HepG2 (cell line): Measurements from ENCODE around the gene MPPE1. TPM values are rescaled to one million over a fixed set of nuclear protein-coding genes. Genes with fewer than 3 reads are reported as not detected.
A peak's percentile ranks its signal among the peaks of the same experiment; 100 is the strongest.

Experiments used
- ATRX ChIP-seq: sonication (generic); formaldehyde crosslinking; IDR thresholded peaks from 2 replicates; pipeline ENCODE4 v1.4.0; 2020; ENCODE audit warnings: missing genetic modification reagents, borderline replicate concordance
- BRD4 ChIP-seq: sonication (generic); formaldehyde crosslinking; IDR thresholded peaks from 2 replicates; pipeline ENCODE4 v1.4.0; 2020; ENCODE audit warnings: missing genetic modification reagents
- FOXA1 ChIP-seq, 2 experiments: fragments of 450-650 bp in 1 of 2; sonication (generic) in 1 of 2; formaldehyde crosslinking in 1 of 2; IDR thresholded peaks; 2 replicates each; pipeline versions ENCODE4 v1.4.0 to v1.6.1; 2016 to 2020; ENCODE audit warnings: missing genetic modification reagents in 1 of 2
- NCOR1 ChIP-seq: fragments of 200-600 bp; sonication (generic); IDR thresholded peaks from 2 replicates; pipeline ENCODE4 v1.7.0; 2017; ENCODE audit warnings: antibody characterized with exemption, low read length, borderline replicate concordance
- PRPF4 ChIP-seq: fragments of 200-400 bp; formaldehyde crosslinking; IDR thresholded peaks from 2 replicates; pipeline ENCODE4 v1.6.1; 2016; ENCODE audit warnings: low read length, low read depth; ENCODE audit not compliant: poor library complexity, severe bottlenecking
- SNAPC2 ChIP-seq: sonication (generic); formaldehyde crosslinking; IDR thresholded peaks from 2 replicates; pipeline ENCODE4 v1.8.1; 2022; ENCODE audit warnings: mild to moderate bottlenecking, missing genetic modification reagents
- SSRP1 ChIP-seq: IDR thresholded peaks from 2 replicates; pipeline ENCODE4 v1.6.1; 2016; ENCODE audit warnings: control low read depth
- ZEB1 ChIP-seq: IDR thresholded peaks from 2 replicates; pipeline ENCODE4 v1.6.1; 2012; ENCODE audit warnings: mild to moderate bottlenecking, low read depth, inconsistent platforms; ENCODE audit not compliant: insufficient replicate concordance
- ZNF207 ChIP-seq: fragments of 450-650 bp; IDR thresholded peaks from 2 replicates; pipeline ENCODE4 v1.6.1; 2016; ENCODE audit warnings: antibody characterized with exemption, borderline replicate concordance
- ZNF224 ChIP-seq: sonication (generic); formaldehyde crosslinking; IDR thresholded peaks from 2 replicates; pipeline ENCODE4 v1.5.0; 2020; ENCODE audit warnings: mild to moderate bottlenecking, missing genetic modification reagents
- ZNF501 ChIP-seq: sonication (generic); formaldehyde crosslinking; IDR thresholded peaks from 2 replicates; pipeline ENCODE4 v1.5.1; 2020; ENCODE audit warnings: mild to moderate bottlenecking, moderate library complexity, missing genetic modification reagents
- ZNF780A ChIP-seq: sonication (generic); formaldehyde crosslinking; IDR thresholded peaks from 2 replicates; pipeline ENCODE4 v1.8.0; 2022; ENCODE audit warnings: mild to moderate bottlenecking, missing genetic modification reagents, moderate library complexity
- ZNF792 ChIP-seq: IDR thresholded peaks from 2 replicates; pipeline ENCODE4 v1.6.1; 2016
- ZNF816 ChIP-seq: sonication (generic); formaldehyde crosslinking; IDR thresholded peaks from 2 replicates; pipeline ENCODE4 v1.8.0; 2022; ENCODE audit warnings: missing genetic modification reagents, mild to moderate bottlenecking, borderline replicate concordance
- ZSCAN22 ChIP-seq: sonication (generic); formaldehyde crosslinking; IDR thresholded peaks from 2 replicates; pipeline ENCODE4 v1.4.0; 2020; ENCODE audit warnings: mild to moderate bottlenecking, missing genetic modification reagents
- polyA plus RNA-seq, 8 experiments: library from polyadenylated mRNA; depleted of rRNA in 3 of 8; stranded (reverse) in 7 of 8; unstranded in 1 of 8; fragments of >200 nt; fragmentation: Illumina TruSeq in 4 of 8; extraction: Trizol in 4 of 8; gene quantifications; 2 replicates each; pipeline versions ENCODE4 v1.2.1 to v1.2.3, GENCODE V29; 2011 to 2016; ENCODE audit warnings: low read depth in 4 of 8, missing spikeins in 1 of 8, mixed read lengths in 1 of 8; ENCODE audit not compliant: insufficient read depth in 1 of 8
- total RNA-seq, 5 experiments: library from RNA; depleted of rRNA; stranded (reverse); fragments of >200 nt; fragmentation: Illumina TruSeq; extraction: Trizol; gene quantifications; 2 replicates each; pipeline ENCODE4 v1.2.3, GENCODE V29; 2016; ENCODE audit warnings: low read depth in 1 of 5
- TF ChIP-seq, protein P1 (sequence below): sonication (generic); formaldehyde crosslinking; IDR thresholded peaks from 2 replicates; pipeline ENCODE4 v1.8.0; 2022; ENCODE audit warnings: low read depth, missing genetic modification reagents
- TF ChIP-seq, protein P2 (sequence below): sonication (generic); formaldehyde crosslinking; IDR thresholded peaks from 2 replicates; pipeline ENCODE4 v1.4.0; 2020; ENCODE audit warnings: missing genetic modification reagents, borderline replicate concordance
- TF ChIP-seq, protein P3 (sequence below): sonication (generic); formaldehyde crosslinking; IDR thresholded peaks from 2 replicates; pipeline ENCODE4 v1.4.0; 2020; ENCODE audit warnings: mild to moderate bottlenecking, low read depth, missing genetic modification reagents
- TF ChIP-seq, protein P4 (sequence below), 2 experiments: sonication (generic) in 1 of 2; formaldehyde crosslinking in 1 of 2; IDR thresholded peaks; 2 replicates each; pipeline versions ENCODE4 v1.6.1 to v1.9.0; 2014 to 2022; ENCODE audit warnings: antibody characterized with exemption in 1 of 2, borderline replicate concordance in 1 of 2, inconsistent platforms in 1 of 2, low read depth in 1 of 2, missing genetic modification reagents in 1 of 2

Gene MPPE1
- total and polyA plus RNA-seq, 2 of the 13 experiments (the other 11 are each of a cell fraction or from before 2014, with no cell fraction given), result 9.6 to 11.9 TPM

DNA sequence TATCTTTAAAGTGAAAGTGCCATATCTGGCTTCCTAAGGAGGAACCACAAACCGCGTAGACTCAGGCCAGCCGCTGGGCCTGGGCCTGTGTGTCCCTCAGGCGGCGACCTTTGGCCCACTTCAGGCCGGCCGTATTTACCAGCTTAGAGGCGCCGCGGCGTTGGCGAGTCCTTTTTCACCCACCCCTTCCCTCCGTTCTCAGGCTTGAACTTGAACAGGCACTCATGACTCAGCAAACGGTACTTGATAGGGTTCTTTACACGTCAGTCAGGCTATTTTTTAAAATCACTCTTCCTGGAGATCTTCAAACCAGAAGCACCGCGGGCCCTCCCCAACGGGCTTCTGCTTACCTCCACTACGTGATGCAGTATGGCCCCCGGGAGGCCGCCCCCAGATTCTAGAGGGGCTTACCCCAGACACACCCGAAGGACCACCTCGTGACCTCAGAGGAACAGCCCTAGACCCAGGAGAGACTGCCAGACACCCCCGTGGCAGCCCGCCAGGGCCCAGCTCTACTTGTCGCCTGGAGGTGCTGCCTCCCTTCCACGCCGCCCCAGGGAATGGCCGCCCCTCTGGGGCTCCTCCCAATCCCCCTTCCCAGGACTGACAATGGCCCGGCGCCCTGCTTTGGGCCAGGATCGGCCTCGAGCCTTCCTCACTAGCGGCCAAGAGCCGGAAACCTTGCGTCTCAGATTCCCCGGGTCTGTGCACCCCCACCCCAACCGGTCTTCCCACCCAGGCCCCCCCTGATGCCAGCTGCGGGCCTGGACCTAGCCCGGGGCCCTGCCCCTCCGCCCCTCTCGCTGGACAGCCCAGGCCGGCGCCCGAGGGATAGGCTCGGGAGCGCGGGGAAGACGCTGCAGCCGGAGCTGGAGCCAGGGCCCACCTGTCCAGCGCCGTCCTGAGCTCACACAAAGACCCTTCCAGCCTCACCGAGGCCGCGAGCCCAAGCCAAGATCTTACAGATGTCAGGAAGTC, 39.4 kb upstream of the MPPE1 start (continued):
- TF ChIP-seq, protein P1, sequence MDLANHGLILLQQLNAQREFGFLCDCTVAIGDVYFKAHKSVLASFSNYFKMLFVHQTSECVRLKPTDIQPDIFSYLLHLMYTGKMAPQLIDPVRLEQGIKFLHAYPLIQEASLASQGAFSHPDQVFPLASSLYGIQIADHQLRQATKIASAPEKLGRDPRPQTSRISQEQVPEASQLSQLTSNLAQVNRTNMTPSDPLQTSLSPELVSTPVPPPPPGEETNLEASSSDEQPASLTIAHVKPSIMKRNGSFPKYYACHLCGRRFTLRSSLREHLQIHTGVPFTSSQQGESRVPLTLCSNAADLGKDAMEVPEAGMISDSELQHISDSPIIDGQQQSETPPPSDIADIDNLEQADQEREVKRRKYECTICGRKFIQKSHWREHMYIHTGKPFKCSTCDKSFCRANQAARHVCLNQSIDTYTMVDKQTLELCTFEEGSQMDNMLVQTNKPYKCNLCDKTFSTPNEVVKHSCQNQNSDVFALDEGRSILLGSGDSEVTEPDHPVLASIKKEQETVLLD (CRISPR knock-in tag), result no peak
- TF ChIP-seq ZNF207 (no peak), ZNF501 (CRISPR knock-in tag) (no peak), ATRX (CRISPR knock-in tag) (no peak), ZNF224 (CRISPR knock-in tag) (no peak), BRD4 (CRISPR knock-in tag) (no peak), ZNF816 (CRISPR knock-in tag) (no peak), NCOR1 (no peak; the same call in 1 of the 2 replicates), PRPF4 (no peak), ZNF780A (CRISPR knock-in tag) (no peak), SNAPC2 (CRISPR knock-in tag) (no peak), ZSCAN22 (CRISPR knock-in tag) (no peak), SSRP1 (no peak), ZEB1 (no peak), ZNF792 (peak; percentile 60; the same call in 1 of the 2 replicates), FOXA1 (IDR thresholded peaks at IDR 0.05) (no peak), FOXA1 (CRISPR knock-in tag; IDR thresholded peaks at IDR 0.05) (peak; percentile 42; the same call in 1 of the 2 replicates)
- TF ChIP-seq, protein P2, sequence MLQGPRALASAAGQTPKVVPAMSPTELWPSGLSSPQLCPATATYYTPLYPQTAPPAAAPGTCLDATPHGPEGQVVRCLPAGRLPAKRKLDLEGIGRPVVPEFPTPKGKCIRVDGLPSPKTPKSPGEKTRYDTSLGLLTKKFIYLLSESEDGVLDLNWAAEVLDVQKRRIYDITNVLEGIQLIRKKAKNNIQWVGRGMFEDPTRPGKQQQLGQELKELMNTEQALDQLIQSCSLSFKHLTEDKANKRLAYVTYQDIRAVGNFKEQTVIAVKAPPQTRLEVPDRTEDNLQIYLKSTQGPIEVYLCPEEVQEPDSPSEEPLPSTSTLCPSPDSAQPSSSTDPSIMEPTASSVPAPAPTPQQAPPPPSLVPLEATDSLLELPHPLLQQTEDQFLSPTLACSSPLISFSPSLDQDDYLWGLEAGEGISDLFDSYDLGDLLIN (CRISPR knock-in tag), result no peak
- TF ChIP-seq, protein P3, sequence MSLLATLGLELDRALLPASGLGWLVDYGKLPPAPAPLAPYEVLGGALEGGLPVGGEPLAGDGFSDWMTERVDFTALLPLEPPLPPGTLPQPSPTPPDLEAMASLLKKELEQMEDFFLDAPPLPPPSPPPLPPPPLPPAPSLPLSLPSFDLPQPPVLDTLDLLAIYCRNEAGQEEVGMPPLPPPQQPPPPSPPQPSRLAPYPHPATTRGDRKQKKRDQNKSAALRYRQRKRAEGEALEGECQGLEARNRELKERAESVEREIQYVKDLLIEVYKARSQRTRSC (CRISPR knock-in tag), result no peak
- TF ChIP-seq, protein P4, sequence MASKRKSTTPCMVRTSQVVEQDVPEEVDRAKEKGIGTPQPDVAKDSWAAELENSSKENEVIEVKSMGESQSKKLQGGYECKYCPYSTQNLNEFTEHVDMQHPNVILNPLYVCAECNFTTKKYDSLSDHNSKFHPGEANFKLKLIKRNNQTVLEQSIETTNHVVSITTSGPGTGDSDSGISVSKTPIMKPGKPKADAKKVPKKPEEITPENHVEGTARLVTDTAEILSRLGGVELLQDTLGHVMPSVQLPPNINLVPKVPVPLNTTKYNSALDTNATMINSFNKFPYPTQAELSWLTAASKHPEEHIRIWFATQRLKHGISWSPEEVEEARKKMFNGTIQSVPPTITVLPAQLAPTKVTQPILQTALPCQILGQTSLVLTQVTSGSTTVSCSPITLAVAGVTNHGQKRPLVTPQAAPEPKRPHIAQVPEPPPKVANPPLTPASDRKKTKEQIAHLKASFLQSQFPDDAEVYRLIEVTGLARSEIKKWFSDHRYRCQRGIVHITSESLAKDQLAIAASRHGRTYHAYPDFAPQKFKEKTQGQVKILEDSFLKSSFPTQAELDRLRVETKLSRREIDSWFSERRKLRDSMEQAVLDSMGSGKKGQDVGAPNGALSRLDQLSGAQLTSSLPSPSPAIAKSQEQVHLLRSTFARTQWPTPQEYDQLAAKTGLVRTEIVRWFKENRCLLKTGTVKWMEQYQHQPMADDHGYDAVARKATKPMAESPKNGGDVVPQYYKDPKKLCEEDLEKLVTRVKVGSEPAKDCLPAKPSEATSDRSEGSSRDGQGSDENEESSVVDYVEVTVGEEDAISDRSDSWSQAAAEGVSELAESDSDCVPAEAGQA (IDR thresholded peaks at IDR 0.05; ENCODE audit: low read depth), result peak; percentile 14; the same call in 1 of the 2 replicates
- TF ChIP-seq, protein P4 (CRISPR knock-in tag; IDR thresholded peaks at IDR 0.05; ENCODE audit: borderline replicate concordance), result no peak
